ENCODE results near the gene EPS8.
"Not testable (repeated sequence)": the region's sequence is repeated elsewhere in the genome, so short reads cannot be mapped to it uniquely, and the experiment has no call there.

GRCh38 chr12:15616495-15616894 lies 172.7 kb downstream of the EPS8 start:
- TF ChIP-seq CTCF (IDR thresholded peaks at IDR 0.05); POLR2AphosphoS5 (IDR thresholded peaks at IDR 0.05; ENCODE audit: insufficient read depth in 1 of 2, low read depth in 1 of 2): not testable (repeated sequence)

All from vagina (tissue), 2 donors.